HG03439 (cell line): Measurements from ENCODE around the gene TGM1.
"Not testable (repeated sequence)": the region's sequence is repeated elsewhere in the genome, so short reads cannot be mapped to it uniquely, and the experiment has no call there.

Experiments used
- ATAC-seq: cut with Tn5 transposase; IDR thresholded peaks from one replicate; pipeline ENCODE4 v1.9.1; 2021; ENCODE audit warnings: mild to moderate bottlenecking, moderate library complexity; ENCODE audit not compliant: unreplicated experiment

Gene TGM1

GRCh38 chr14:24207625-24208024 lies 55.4 kb downstream of the TGM1 start:
- ATAC-seq, result no peak

DNA sequence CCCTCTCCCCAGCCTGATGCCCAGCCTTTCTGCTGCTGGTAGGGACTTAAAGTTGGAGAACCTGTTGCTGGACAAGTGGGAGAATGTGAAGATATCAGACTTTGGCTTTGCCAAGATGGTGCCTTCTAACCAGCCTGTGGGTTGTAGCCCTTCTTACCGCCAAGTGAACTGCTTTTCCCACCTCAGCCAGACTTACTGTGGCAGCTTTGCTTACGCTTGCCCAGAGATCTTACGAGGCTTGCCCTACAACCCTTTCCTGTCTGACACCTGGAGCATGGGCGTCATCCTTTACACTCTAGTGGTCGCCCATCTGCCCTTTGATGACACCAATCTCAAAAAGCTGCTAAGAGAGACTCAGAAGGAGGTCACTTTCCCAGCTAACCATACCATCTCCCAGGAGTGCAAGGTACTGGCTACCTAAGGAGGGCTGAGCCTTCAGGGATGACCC lies 55.8 kb downstream of the TGM1 start:
- no peak for ATAC-seq

- no peak for ATAC-seq
Measured at GRCh38 chr14:24206260-24207103, 56.5 kb downstream of the TGM1 start.

- no peak for ATAC-seq
Measured at GRCh38 chr14:24204163-24205146, 58.5 kb downstream of the TGM1 start.

DNA sequence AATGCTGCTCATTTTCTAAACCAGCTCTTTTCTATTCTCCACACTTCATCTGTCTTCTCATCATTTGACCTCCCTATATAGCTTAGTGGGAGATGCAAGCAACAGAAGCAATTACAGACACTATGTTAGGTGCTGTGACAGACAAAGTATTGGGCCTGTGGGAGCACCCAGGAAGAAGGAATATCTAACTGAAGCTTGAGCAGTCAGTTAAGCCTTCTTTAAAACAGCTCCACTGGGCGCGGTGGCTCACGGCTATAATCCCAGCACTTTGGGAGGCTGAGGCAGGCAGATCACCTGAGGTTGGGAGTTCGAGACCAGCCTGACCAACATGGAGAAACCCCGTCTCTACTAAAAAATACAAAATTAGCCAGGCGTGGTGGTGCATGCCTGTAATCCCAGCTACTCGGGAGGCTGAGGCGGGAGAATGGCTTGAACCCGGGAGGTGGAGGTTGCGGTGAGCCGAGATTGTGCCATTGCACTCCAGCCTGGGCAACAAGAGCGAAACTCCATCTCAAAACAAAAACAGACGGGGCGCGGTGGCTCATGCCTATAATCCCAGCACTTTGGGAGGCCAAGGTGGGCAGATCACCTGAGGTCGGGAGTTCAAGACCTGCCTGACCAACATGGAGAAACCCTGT lies 59.6 kb downstream of the TGM1 start:
- not testable (repeated sequence) for ATAC-seq

DNA sequence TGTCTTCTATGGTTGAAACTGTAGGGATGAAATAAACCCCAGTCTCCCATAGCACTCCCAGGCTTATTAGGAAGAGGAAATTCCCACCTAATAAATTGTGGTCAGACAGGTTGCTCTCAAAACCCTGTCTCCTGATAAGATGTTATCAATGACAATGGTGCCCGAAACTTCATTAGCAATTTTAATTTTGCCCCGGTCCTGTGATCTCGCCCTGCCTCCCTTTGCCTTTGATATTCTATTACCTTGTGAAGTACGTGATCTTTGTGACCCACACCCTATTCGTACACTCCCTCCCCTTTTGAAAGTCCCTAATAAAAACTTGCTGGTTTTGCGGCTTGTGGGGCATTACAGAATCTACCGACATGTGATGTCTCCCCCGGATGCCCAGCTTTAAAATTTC lies 60.4 kb downstream of the TGM1 start:
- ATAC-seq, result not testable (repeated sequence)
